SK-N-SH treated with all-trans-retinoic acid at 6 μM for 48 hours (cell line): ENCODE data around the gene OR13A1.

Experiments
- BACH2 ChIP-seq: fragments of 250-450 bp; sonication (Bioruptor Pico); IDR thresholded peaks from 2 replicates; pipeline ENCODE4 v1.9.0; 2021; ENCODE audit warnings: mild to moderate bottlenecking, borderline replicate concordance
- CREB5 ChIP-seq: fragments of 250-450 bp; sonication (Bioruptor Pico); IDR thresholded peaks from 2 replicates; pipeline ENCODE4 v1.5.1; 2020; ENCODE audit warnings: low read depth, mild to moderate bottlenecking, moderate library complexity
- PATZ1 ChIP-seq: fragments of 250-450 bp; sonication (Bioruptor Pico); IDR thresholded peaks from 2 replicates; pipeline ENCODE4 v1.8.0; 2020; ENCODE audit warnings: mild to moderate bottlenecking, moderate library complexity, borderline replicate concordance
- SNAI2 ChIP-seq: fragments of 250-450 bp; sonication (Bioruptor Pico); IDR thresholded peaks from 2 replicates; pipeline ENCODE4 v1.5.0; 2020; ENCODE audit warnings: mild to moderate bottlenecking, moderate library complexity
- ZNF70 ChIP-seq: fragments of 450-650 bp; formaldehyde crosslinking; IDR thresholded peaks from 2 replicates; pipeline ENCODE4 v1.5.0; 2020; ENCODE audit warnings: mild to moderate bottlenecking, moderate library complexity

GRCh38 chr10:45294681-45295080, 20.7 kb downstream of the OR13A1 start:
- TF ChIP-seq CREB5 (CRISPR knock-in tag): no peak
- TF ChIP-seq PATZ1 (CRISPR knock-in tag): no peak
- no peak for TF ChIP-seq SNAI2 (CRISPR knock-in tag)
- no peak for TF ChIP-seq BACH2 (CRISPR knock-in tag)
- TF ChIP-seq ZNF70: no peak
